ENCODE measurements around the gene UNC80.

- TF ChIP-seq CTCF (IDR thresholded peaks at IDR 0.05 in 8 of 11, conservative IDR thresholded peaks at IDR 0.05 in 3 of 11) (peak in 9 of 11 experiments; percentile 20 to 65 (median 52)), POLR2A (IDR thresholded peaks at IDR 0.05) (no peak)
Observed at GRCh38 chr2:209960676-209961630, 189.3 kb downstream of the UNC80 start.
